Esophagus muscularis mucosa (tissue), 4 donors: ENCODE results near the gene ZNF235. TPM values are rescaled to one million over a fixed set of nuclear protein-coding genes. Genes with fewer than 3 reads are reported as not detected.

ENCODE experiments used
- DNase-seq: peaks from one replicate; pipeline ENCODE4 v3.0.0-alpha.2; 2017; ENCODE audit errors: extremely low spot score
- H3K27ac ChIP-seq, 4 donors: fragments of 200-600 bp; sonication (generic); replicated peaks in 1 of 4; 1 replicate in 3 of 4; 2 replicates in 1 of 4; pipeline ENCODE4 v1.5.1; 2016 to 2019; ENCODE audit warnings: mild to moderate bottlenecking in 1 of 4
- H3K27me3 ChIP-seq, 4 donors: fragments of 200-600 bp; sonication (generic); one replicate each; pipeline versions ENCODE4 v1.5.1 to v1.6.0; 2016 to 2019
- H3K36me3 ChIP-seq, 4 donors: fragments of 200-600 bp; sonication (generic); one replicate each; pipeline ENCODE4 v1.5.1; 2016 to 2019
- H3K4me1 ChIP-seq, 4 donors: fragments of 200-600 bp; sonication (generic); one replicate each; pipeline ENCODE4 v1.5.1; 2016 to 2019
- H3K4me3 ChIP-seq, 4 donors: fragments of 200-600 bp; sonication (generic); 1 replicate in 2 of 4; 2 replicates in 2 of 4; pipeline ENCODE4 v1.5.1; 2016 to 2019; ENCODE audit warnings: mild to moderate bottlenecking in 4 of 4, moderate library complexity in 1 of 4
- H3K9me3 ChIP-seq, 4 donors: fragments of 200-600 bp; sonication (generic); 1 replicate in 3 of 4; 2 replicates in 1 of 4; pipeline ENCODE4 v1.5.1; 2016 to 2019
- CTCF ChIP-seq, 3 experiments: fragments of 200-600 bp in 2 of 3; fragments of 450-650 bp in 1 of 3; sonication (generic) in 2 of 3; IDR thresholded peaks; one replicate each; pipeline ENCODE4 v1.5.1; 2017 to 2019; ENCODE audit warnings: antibody characterized with exemption in 3 of 3, mild to moderate bottlenecking in 2 of 3, moderate library complexity in 1 of 3
- EP300 ChIP-seq: sonication (generic); formaldehyde crosslinking; IDR thresholded peaks from one replicate; pipeline ENCODE4 v1.6.1; 2017; ENCODE audit warnings: antibody characterized with exemption
- POLR2A ChIP-seq: fragments of 450-650 bp; IDR thresholded peaks from one replicate; pipeline ENCODE4 v1.6.1; 2017; ENCODE audit warnings: antibody characterized with exemption, moderate library complexity, mild to moderate bottlenecking, low read depth
- POLR2AphosphoS5 ChIP-seq, 2 donors: sonication (generic); formaldehyde crosslinking; IDR thresholded peaks; one replicate each; pipeline ENCODE4 v1.6.1; 2017; ENCODE audit warnings: antibody characterized with exemption in 2 of 2
- WGBS: methylation state at CpG from one replicate; pipeline ENCODE4 v1.1.5; 2018; 5-methylcytosine and 5-hydroxymethylcytosine counted together
- intact Hi-C: fragments of 100-400 bp; cut with DNase I; formaldehyde crosslinking; loops from one replicate; pipeline ENCODE4 v1.15.1; 2023
- total RNA-seq, 4 donors: library from RNA; depleted of rRNA; stranded (reverse); fragments of >200 nt; gene quantifications; one replicate each; pipeline versions ENCODE4 v1.1.0 to v1.2.1, GENCODE V29; 2016

Gene ZNF235
- 1 to 10 TPM; 4.1 to 5.6 (median 4.5) TPM for total RNA-seq

GRCh38 chr19:44304659-44305193, at the start of gene ZNF235:
TSS of gene ZNF235 (minus strand) at chr19:44305025. CDS start at chr19:44303404, 1,621 bp downstream.
- Histone ChIP-seq H3K36me3 (peaks cover 11 to 27% (median 22%) of the 10 kb centered on the region in 4 donors), H3K9me3 (peaks cover 0 to 36% (median 18%) of the 10 kb centered on the region in 4 donors), H3K4me1 (peaks cover 5 to 14% (median 11%) of the 10 kb centered on the region in 4 donors), H3K27me3 (no peaks in the 10 kb centered on the region), H3K27ac (peak within 1 kb of the TSS; percentile 78 to 82 (median 80)), H3K4me3 (peak within 1 kb of the TSS; percentile 67 to 84 (median 78))
- peak; percentile 95 for DNase-seq
- intact Hi-C loops: loop anchor here (5.0 to 10.0 kb wide), 3 partner anchors 92 to 300 kb away; partner anchors contain the start of genes ZNF226, ZNF227 and ZNF230
- no peak for TF ChIP-seq EP300
- TF ChIP-seq POLR2AphosphoS5 (IDR thresholded peaks at IDR 0.05): peak; percentile 80 to 94
- TF ChIP-seq CTCF (IDR thresholded peaks at IDR 0.05): peak in 1 of 3 experiments; percentile 6
- TF ChIP-seq POLR2A: no peak
- WGBS: under 1% methylated on average over 17 of the region's 31 CpGs

GRCh38 chr19:44346556-44346955, 41.7 kb upstream of the ZNF235 start:
- no peak overlapping the region for H3K4me3 ChIP-seq
- WGBS: 91% methylated on average over 4 of the region's 4 CpGs
- H3K36me3 ChIP-seq: peaks cover 0 to 26% (median 6%) of the 10 kb centered on the region in 4 donors
- H3K9me3 ChIP-seq: peaks cover 0 to 82% (median 47%) of the 10 kb centered on the region in 4 donors
- TF ChIP-seq CTCF (IDR thresholded peaks at IDR 0.05): no peak
- no peak for TF ChIP-seq POLR2AphosphoS5 (IDR thresholded peaks at IDR 0.05)
- TF ChIP-seq EP300: no peak
- no peak for TF ChIP-seq POLR2A
- H3K27ac ChIP-seq: no peak overlapping the region
- H3K4me1 ChIP-seq: no peaks in the 10 kb centered on the region
- no peaks in the 10 kb centered on the region for H3K27me3 ChIP-seq
- no peak for DNase-seq
- intact Hi-C loops: no loop called here

GRCh38 chr19:44345959-44346358, 41.1 kb upstream of the ZNF235 start:
- Histone ChIP-seq H3K27ac (no peak overlapping the region), H3K27me3 (no peaks in the 10 kb centered on the region), H3K9me3 (peaks cover 0 to 84% (median 44%) of the 10 kb centered on the region in 4 donors), H3K4me1 (no peaks in the 10 kb centered on the region), H3K4me3 (no peak overlapping the region), H3K36me3 (peaks cover 0 to 32% (median 6%) of the 10 kb centered on the region in 4 donors)
- 86% methylated on average over 4 of the region's 4 CpGs for WGBS
- intact Hi-C loops: no loop called here
- no peak for DNase-seq
- TF ChIP-seq POLR2AphosphoS5 (IDR thresholded peaks at IDR 0.05): no peak
- TF ChIP-seq POLR2A: no peak
- no peak for TF ChIP-seq CTCF (IDR thresholded peaks at IDR 0.05)
- TF ChIP-seq EP300: no peak

GRCh38 chr19:44344255-44344654, 39.4 kb upstream of the ZNF235 start:
- intact Hi-C loops: no loop called here
- Histone ChIP-seq H3K4me1 (no peaks in the 10 kb centered on the region), H3K9me3 (peaks cover 0 to 70% (median 36%) of the 10 kb centered on the region in 4 donors), H3K27ac (no peak overlapping the region), H3K36me3 (peaks cover 12 to 49% (median 23%) of the 10 kb centered on the region in 4 donors), H3K27me3 (no peaks in the 10 kb centered on the region), H3K4me3 (no peak overlapping the region)
- TF ChIP-seq EP300: no peak
- TF ChIP-seq POLR2A: no peak
- no peak for TF ChIP-seq POLR2AphosphoS5 (IDR thresholded peaks at IDR 0.05)
- no peak for TF ChIP-seq CTCF (IDR thresholded peaks at IDR 0.05)
- 40% methylated on average over 1 of the region's 1 CpG for WGBS
- DNase-seq: no peak
